ENCODE results near the gene SRI. TPM values are rescaled to one million over a fixed set of nuclear protein-coding genes. Genes with fewer than 3 reads are reported as not detected.

The SRI gene
- total and polyA plus RNA-seq, 4 donors = 20.4 to 70.0 (median 39.6) TPM

- Histone ChIP-seq H3K9ac (ENCODE audit: low read depth in 1 of 2, low read length in 2 of 2) (no peak overlapping the region), H3K9me3 (ENCODE audit: control insufficient read depth in 4 of 4, low read length in 3 of 4) (no peaks in the 10 kb centered on the region), H3K4me3 (ENCODE audit: low read depth in 1 of 3, low read length in 3 of 3) (no peak overlapping the region), H3K4me1 (ENCODE audit: control insufficient read depth in 4 of 4, insufficient read depth in 4 of 4, low read length in 3 of 4) (peaks cover 2 to 18% (median 13%) of the 10 kb centered on the region in 4 donors), H3K27me3 (ENCODE audit: control insufficient read depth in 4 of 4, insufficient read depth in 4 of 4, low read length in 3 of 4) (no peaks in the 10 kb centered on the region), H3K27ac (ENCODE audit: low read depth in 1 of 2, low read length in 2 of 2) (no peak overlapping the region), H3K36me3 (ENCODE audit: control insufficient read depth in 4 of 4, insufficient read depth in 3 of 4, low read depth in 1 of 4, low read length in 3 of 4) (no peaks in the 10 kb centered on the region)
- TF ChIP-seq GABPA (IDR thresholded peaks at IDR 0.05 in 1 of 2, conservative IDR thresholded peaks at IDR 0.05 in 1 of 2) (no peak), FOXA2 (IDR thresholded peaks at IDR 0.05) (no peak), RXRA (IDR thresholded peaks at IDR 0.05) (no peak), SP1 (IDR thresholded peaks at IDR 0.05) (no peak), MAX (IDR thresholded peaks at IDR 0.05) (no peak), TAF1 (conservative IDR thresholded peaks at IDR 0.05) (no peak), JUND (IDR thresholded peaks at IDR 0.05) (no peak)
- no peak for DNase-seq (ENCODE audit: low spot score)
- WGBS = 91% methylated on average over 4 of the region's 4 CpGs
Observed at GRCh38 chr7:88229302-88229995, 9.6 kb upstream of the SRI start.

- Histone ChIP-seq H3K4me1 (ENCODE audit: control insufficient read depth in 4 of 4, insufficient read depth in 4 of 4, low read length in 3 of 4) (peaks cover 2 to 15% (median 13%) of the 10 kb centered on the region in 4 donors), H3K36me3 (ENCODE audit: control insufficient read depth in 4 of 4, insufficient read depth in 3 of 4, low read depth in 1 of 4, low read length in 3 of 4) (no peaks in the 10 kb centered on the region), H3K9me3 (ENCODE audit: control insufficient read depth in 4 of 4, low read length in 3 of 4) (no peaks in the 10 kb centered on the region), H3K9ac (ENCODE audit: low read depth in 1 of 2, low read length in 2 of 2) (no peak overlapping the region), H3K27me3 (ENCODE audit: control insufficient read depth in 4 of 4, insufficient read depth in 4 of 4, low read length in 3 of 4) (no peaks in the 10 kb centered on the region), H3K4me3 (ENCODE audit: low read depth in 1 of 3, low read length in 3 of 3) (no peak overlapping the region), H3K27ac (ENCODE audit: low read depth in 1 of 2, low read length in 2 of 2) (peak overlapping the region; percentile 58 to 82)
- 23% methylated on average over 6 of the region's 6 CpGs for WGBS
- no peak for DNase-seq (ENCODE audit: low spot score)
- no peak for TF ChIP-seq REST (IDR thresholded peaks at IDR 0.05)
- peak; percentile 46 to 52 for TF ChIP-seq HNF4A (conservative IDR thresholded peaks at IDR 0.05)
- TF ChIP-seq EGR1 (IDR thresholded peaks at IDR 0.05; ENCODE audit: low read depth in 2 of 2) = no peak
- TF ChIP-seq ATF3 (IDR thresholded peaks at IDR 0.05) = peak; percentile 7
- peak; percentile 83 for TF ChIP-seq NR2F2 (IDR thresholded peaks at IDR 0.05)
- no peak for TF ChIP-seq YY1 (IDR thresholded peaks at IDR 0.05)
- TF ChIP-seq JUND (IDR thresholded peaks at IDR 0.05) = peak; percentile 46 to 74
- peak; percentile 66 for TF ChIP-seq SP1 (IDR thresholded peaks at IDR 0.05)
- TF ChIP-seq RXRA (IDR thresholded peaks at IDR 0.05) = peak; percentile 66 to 67
- no peak for TF ChIP-seq HNF4G (IDR thresholded peaks at IDR 0.05)
Observed at GRCh38 chr7:88226886-88227516, 7.2 kb upstream of the SRI start.
